GM19035 (cell line): ENCODE results near the gene DDX60.
"Not testable (repeated sequence)": the region's sequence is repeated elsewhere in the genome, so short reads cannot be mapped to it uniquely, and the experiment has no call there.

Source experiments
- ATAC-seq: cut with Tn5 transposase; IDR thresholded peaks from one replicate; pipeline ENCODE4 v1.9.1; 2021; ENCODE audit not compliant: unreplicated experiment

The DDX60 gene

GRCh38 chr4:168213511-168213910, 105.0 kb downstream of the DDX60 start:
- not testable (repeated sequence) for ATAC-seq

DNA sequence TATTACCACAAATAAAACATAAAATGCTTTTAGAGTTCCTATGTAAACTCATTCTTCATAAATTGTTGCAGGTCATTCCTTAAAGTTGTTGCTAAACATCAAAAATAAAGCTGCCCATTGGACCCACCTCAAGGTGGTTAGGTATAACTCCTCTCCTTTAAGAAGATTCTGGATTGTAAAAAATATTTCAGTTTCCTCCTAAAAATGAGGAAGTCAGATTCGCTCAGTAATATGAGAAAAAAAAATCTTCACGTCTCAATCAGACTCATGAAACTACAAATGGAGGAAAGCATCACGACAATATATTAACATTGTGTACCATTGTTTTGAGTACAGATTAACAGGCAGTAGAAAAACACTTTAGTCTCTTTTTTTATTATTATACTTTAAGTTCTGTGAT, 105.9 kb downstream of the DDX60 start:
- ATAC-seq: no peak

DNA sequence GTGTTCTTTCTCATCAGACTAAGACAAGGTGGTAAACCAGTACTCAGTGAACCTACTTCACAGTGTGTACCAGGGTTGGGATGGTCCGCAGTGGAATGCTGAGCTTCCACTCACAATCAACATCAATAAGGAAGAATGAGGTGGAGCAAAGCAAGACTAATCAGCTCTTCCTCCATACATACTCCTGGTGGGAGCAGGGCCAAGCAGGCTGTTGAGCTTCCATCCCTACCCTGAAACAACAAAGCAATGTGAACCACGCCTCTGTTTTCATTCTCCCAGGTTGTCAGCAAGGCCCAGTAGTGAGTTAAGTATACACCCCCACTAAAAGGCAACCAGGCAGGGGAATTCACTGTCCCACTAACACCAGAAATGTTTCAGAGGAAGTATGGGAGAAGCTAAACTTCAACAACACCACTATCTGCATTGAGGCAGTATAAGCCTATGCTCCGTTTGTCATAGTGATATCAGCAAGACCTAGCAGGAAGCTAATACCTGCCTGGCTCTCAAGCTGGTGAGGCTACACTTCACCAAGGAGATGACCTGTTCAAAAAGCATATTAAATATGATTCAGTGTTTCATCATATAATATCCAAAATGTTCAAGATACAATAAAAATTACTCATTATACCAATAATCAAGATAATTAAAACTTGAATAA, 109.5 kb downstream of the DDX60 start:
- no peak for ATAC-seq

- no peak for ATAC-seq
Observed at GRCh38 chr4:168203233-168203911, 115.2 kb downstream of the DDX60 start.

DNA sequence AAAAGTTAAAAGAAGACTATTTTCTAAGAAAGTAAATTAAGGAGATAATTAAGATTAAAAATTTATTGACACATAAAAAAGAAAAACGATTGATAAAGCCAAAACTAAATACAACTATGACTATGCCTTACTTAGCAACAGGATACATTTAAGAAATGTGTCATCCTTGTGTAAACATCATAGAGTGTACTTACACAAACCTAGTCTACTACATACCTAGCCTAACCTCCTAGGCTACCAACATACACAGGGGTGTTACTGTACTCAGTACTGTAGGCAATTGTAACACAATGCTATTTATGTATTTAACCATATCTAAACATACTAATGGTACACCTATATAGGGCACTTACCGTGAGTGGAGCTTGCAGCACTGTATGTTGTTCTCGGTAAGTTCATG, 117.9 kb downstream of the DDX60 start:
- ATAC-seq: no peak

DNA sequence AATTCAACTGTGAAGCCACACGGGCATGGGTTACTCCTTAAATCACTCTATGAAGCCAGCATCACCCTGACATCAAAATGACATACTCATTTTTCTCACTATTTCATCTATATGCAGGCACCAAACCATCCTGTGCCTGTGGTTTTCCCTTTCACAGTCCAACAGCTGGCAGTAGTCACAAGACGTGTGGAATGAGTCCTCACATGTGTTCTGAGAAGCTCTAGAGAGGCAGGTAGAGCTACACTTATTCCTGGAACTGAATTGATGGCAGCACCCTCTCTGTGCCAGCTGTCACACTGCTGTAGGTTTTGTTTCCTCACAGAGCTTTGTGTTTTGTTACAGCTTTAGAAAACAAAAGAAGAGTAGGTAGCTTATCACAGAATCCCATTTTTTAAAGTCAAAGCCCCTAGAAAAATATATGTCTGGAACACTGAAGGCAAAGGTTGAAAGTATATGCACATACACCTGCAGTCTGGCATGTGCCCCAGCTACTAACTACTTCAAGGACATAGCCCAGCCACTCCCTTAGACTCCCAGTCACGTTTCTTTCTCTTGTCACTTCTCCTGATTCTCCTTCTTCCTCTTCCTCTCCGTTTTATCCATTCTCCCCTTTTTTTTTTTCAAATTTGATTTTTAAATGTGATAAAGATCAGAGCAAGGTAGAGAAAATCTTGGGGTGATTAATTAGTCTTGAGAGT, 119.1 kb downstream of the DDX60 start:
- no peak for ATAC-seq

DNA sequence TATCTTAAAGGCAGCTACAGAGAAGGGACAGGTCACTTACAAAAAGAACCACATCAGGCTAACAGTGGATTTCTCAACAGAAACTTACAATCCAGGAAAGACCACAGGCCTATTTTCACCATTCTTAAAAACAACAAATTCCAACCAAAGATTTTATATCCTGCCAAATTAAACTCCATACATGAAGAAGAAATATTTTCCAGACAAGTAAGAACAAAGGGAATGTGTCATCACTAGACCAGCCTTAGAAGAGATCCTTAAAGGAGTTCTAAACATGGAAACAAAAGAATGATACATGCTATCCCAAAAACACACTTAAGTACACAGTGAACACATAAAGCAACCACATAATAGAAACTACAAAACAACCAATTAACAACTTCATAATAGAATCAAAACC, 120.6 kb downstream of the DDX60 start:
- no peak for ATAC-seq

- ATAC-seq: peak; percentile 57
Observed at GRCh38 chr4:168188754-168189153, 129.8 kb downstream of the DDX60 start.

DNA sequence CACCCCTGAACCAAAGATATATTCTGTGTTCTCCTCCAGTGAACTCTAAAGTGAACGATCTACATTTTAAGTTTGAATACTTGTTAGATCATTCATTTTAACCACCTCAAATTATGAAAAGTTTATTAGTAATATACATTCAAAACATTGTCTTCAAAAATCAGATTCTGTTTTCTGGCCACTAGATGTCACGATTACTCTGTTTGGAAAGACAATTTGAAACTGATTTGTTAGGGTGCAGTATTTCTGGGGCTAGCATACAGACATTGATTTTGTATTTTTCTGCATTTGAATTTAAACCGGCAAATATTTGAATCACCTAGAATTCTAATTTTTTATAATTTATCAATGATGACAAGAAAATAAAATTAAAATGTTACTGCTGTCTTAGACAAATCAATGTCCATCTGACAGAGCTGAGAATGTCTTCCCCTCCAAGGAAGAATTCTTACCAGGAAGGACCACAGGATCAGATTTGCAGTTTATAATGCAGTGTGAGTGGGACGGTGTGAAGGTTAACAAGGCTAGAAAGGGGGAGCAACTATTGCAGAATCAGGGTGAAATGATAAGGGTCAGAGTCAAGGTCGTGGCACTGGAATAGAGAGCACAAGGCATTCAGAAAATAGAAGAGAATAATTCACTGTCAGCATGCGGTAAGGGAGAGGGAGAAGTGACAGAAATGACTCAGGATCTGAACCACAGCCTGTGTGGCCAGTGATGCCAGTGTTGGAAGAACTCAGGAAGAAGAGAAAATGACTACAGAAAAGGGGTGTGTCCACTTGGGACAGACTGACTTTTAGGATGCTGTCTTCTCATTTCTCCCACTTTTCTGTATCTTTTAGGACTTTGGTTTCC, 134.6 kb downstream of the DDX60 start:
- peak; percentile 50 for ATAC-seq

DNA sequence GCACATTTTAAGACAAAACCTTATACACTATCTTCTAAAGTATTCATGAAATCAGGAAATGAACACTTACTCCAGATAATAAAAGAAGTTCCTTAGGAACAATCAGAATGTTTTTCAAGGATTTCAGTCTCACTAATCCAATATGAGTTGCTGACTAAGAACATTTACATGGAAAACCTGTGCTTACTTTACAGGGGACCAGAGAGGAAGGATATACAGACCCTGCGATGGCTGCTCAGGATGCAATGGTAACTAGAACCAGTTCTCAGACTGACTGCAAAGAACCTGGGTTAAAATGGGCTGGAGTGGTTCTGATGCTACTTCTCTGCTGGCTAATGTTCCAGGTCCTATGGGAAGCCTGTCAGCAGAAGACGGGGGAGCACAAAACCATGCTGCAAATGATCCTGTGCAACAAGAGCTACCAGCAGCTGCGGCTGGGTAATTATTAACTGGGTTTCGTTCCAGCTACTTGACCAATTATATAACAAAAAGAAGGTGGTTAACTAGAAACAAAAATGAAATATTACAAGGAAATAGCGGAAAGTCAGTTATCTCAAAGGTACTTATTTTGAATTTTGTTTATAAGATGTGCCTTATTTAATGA, 140.9 kb downstream of the DDX60 start:
- ATAC-seq: no peak

DNA sequence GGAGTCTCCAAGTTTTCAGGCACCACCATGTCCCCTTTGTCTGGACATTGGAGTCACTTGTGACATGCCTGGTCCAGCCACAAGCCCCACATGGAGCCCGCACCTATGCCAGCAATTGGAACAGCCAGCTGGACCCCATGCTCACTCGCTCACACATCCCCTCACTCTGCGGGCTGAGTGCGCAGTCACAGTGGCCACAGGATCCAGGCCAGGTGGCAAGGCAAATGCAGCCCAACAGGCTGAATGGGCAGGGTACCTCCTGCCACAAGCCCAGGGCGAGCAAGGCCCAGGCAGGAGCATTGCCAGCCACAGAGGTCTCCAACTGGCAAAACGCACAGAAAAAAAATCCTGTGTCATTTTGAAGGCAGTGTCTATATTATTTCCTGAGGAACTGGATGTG, 144.2 kb downstream of the DDX60 start:
- no peak for ATAC-seq

GRCh38 chr4:168167714-168168284, 150.8 kb downstream of the DDX60 start:
- ATAC-seq: no peak
